Mesendoderm (in vitro differentiated cells): ENCODE data around the gene DIP2A.

Source experiments
- DNase-seq: peaks from one replicate; pipeline ENCODE4 v3.0.0; 2013
- H2AK5ac ChIP-seq: 2 replicates; pipeline ENCODE4 v1.6.1; 2013; ENCODE audit warnings: low read length, inconsistent platforms
- H2BK120ac ChIP-seq: 2 replicates; pipeline ENCODE4 v1.6.1; 2013; ENCODE audit warnings: low read depth, mild to moderate bottlenecking, low read length, moderate library complexity, mixed read lengths
- H2BK15ac ChIP-seq: replicated peaks from 2 replicates; pipeline ENCODE4 v1.6.1; 2013; ENCODE audit warnings: low read depth, mild to moderate bottlenecking, moderate library complexity
- H2BK5ac ChIP-seq: 2 replicates; pipeline ENCODE4 v1.6.1; 2013; ENCODE audit warnings: low read length, inconsistent platforms
- H3K18ac ChIP-seq: 2 replicates; pipeline ENCODE4 v1.6.1; 2013; ENCODE audit warnings: mild to moderate bottlenecking, low read length, mixed read lengths
- H3K23ac ChIP-seq: one replicate; pipeline ENCODE4 v1.6.1; 2013; ENCODE audit warnings: low read length
- H3K27ac ChIP-seq: 2 replicates; pipeline ENCODE4 v1.5.1; 2013; ENCODE audit warnings: low read depth, mild to moderate bottlenecking, inconsistent platforms, low read length, moderate library complexity
- H3K27me3 ChIP-seq: 2 replicates; pipeline ENCODE4 v1.6.1; 2013; ENCODE audit warnings: low read length, control low read depth, mild to moderate bottlenecking, inconsistent platforms; ENCODE audit not compliant: insufficient read depth, poor library complexity
- H3K36me3 ChIP-seq: 2 replicates; pipeline ENCODE4 v1.6.1; 2013; ENCODE audit warnings: low read length, inconsistent platforms; ENCODE audit not compliant: control insufficient read depth, insufficient read depth
- H3K4ac ChIP-seq: one replicate; pipeline ENCODE4 v1.6.1; 2013; ENCODE audit warnings: low read depth, mild to moderate bottlenecking, low read length, moderate library complexity
- H3K4me1 ChIP-seq: 2 replicates; pipeline ENCODE4 v1.6.1; 2013; ENCODE audit warnings: low read depth, low read length, inconsistent platforms; ENCODE audit not compliant: control insufficient read depth
- H3K4me2 ChIP-seq: 2 replicates; pipeline ENCODE4 v1.6.1; 2013; ENCODE audit warnings: low read length
- H3K4me3 ChIP-seq: 2 replicates; pipeline ENCODE4 v1.5.1; 2013; ENCODE audit warnings: mild to moderate bottlenecking, low read length
- H3K56ac ChIP-seq: one replicate; pipeline ENCODE4 v1.6.1; 2013; ENCODE audit warnings: low read length
- H3K79me1 ChIP-seq: 2 replicates; pipeline ENCODE4 v1.6.1; 2013; ENCODE audit warnings: low read length, inconsistent platforms
- H3K79me2 ChIP-seq: 2 replicates; pipeline ENCODE4 v1.6.1; 2013; ENCODE audit warnings: mild to moderate bottlenecking, low read length; ENCODE audit not compliant: control insufficient read depth, insufficient read depth
- H3K9ac ChIP-seq: 2 replicates; pipeline ENCODE4 v1.6.1; 2013; ENCODE audit warnings: low read length, inconsistent platforms
- H4K5ac ChIP-seq: one replicate; pipeline ENCODE4 v1.6.1; 2013; ENCODE audit warnings: low read length
- H4K8ac ChIP-seq: one replicate; pipeline ENCODE4 v1.6.1; 2013; ENCODE audit warnings: low read depth, mild to moderate bottlenecking, control low read depth, low read length, moderate library complexity
- WGBS: extraction: QIAGEN DNeasy Blood & Tissue Kit; methylation state at CpG from one replicate; pipeline ENCODE4 v1.1.7; 2013; ENCODE audit warnings: low lambda C conversion rate, missing lambda C conversion rate; ENCODE audit not compliant: insufficient coverage; ENCODE audit errors: extremely low coverage; 5-methylcytosine and 5-hydroxymethylcytosine counted together

DIP2A gene

DNA sequence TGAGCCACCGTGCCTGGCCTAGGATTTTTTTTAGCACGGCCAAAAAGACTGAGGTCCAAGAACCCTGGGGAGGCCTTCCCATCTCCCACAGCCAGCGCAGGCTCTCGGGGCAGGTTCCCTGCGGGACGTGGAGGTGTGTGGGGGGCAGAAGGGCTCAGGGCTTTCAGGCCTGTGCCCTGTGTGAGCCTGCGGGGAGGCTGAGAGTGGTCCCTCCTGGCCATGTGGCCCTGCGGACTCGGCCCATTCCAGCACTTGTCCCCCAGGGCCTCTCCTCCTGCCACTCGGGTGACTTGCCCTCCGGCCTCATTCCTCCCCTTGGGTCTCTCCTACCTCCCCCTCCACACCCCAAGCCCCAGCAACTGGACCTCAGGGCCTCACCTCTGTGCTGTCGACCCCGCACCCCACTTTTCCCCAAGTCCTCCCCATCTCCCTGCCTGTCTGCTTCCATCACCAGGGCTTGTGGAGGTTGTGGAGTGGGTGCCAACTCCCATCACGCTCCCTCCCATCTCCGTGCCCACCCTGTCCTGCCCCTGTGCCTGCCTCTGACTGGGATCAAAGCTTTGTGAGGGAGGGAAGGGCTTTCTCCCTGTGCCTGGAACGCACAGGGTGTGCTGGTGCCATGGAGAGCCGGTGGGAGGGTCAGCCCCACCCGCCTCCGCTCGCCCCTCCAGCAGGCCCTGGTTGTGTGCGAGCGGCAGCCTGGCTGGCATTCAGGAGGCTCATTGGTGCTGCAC lies 32.2 kb upstream of the DIP2A start:
- Histone ChIP-seq H3K4me2 (no peak overlapping the region), H4K5ac (no peak overlapping the region), H3K23ac (no peak overlapping the region), H3K56ac (no peak overlapping the region), H3K4me1 (no peaks in the 10 kb centered on the region), H3K4ac (no peak overlapping the region), H3K79me1 (no peaks in the 10 kb centered on the region), H3K18ac (no peak overlapping the region), H3K79me2 (no peaks in the 10 kb centered on the region), H3K36me3 (peaks cover 3% of the 10 kb centered on the region), H4K8ac (no peak overlapping the region), H3K27ac (no peak overlapping the region), H2BK120ac (no peak overlapping the region), H3K27me3 (no peaks in the 10 kb centered on the region), H3K4me3 (no peak overlapping the region), H2BK15ac (no peak overlapping the region), H3K9ac (no peak overlapping the region), H2BK5ac (no peak overlapping the region), H2AK5ac (no peak overlapping the region)
- no peak for DNase-seq
- no CpG with 5 or more reads among the region's 22 CpGs for WGBS

DNA sequence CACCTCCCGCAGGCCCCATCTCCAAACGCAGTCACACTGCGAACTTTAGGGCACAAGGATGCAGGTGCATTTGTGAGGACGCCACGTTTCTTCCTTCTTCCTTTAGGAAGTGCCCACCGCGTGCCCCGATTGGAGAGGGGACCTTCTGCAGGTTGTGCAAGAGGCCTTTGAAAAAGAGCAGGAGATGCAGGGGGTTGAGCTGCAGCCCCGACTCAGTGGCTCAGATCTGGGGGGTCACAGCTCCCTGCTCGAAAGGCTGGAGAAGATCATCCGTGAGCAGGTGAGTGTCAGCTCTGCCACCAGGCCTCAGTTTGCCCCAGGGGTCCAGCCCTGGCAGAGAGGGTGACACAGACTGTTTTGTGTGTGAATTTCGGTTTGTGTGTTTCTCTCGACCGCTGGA lies 31.2 kb upstream of the DIP2A start:
- Histone ChIP-seq H3K27ac (no peak overlapping the region), H4K8ac (no peak overlapping the region), H3K27me3 (no peaks in the 10 kb centered on the region), H3K56ac (no peak overlapping the region), H2BK15ac (no peak overlapping the region), H3K4me2 (no peak overlapping the region), H3K9ac (no peak overlapping the region), H3K36me3 (peaks cover 6% of the 10 kb centered on the region), H3K23ac (no peak overlapping the region), H3K4ac (no peak overlapping the region), H2BK5ac (no peak overlapping the region), H3K79me2 (no peaks in the 10 kb centered on the region), H2BK120ac (no peak overlapping the region), H3K4me1 (no peaks in the 10 kb centered on the region), H3K18ac (no peak overlapping the region), H4K5ac (no peak overlapping the region), H2AK5ac (no peak overlapping the region), H3K4me3 (no peak overlapping the region), H3K79me1 (no peaks in the 10 kb centered on the region)
- WGBS = no CpG with 5 or more reads among the region's 14 CpGs
- no peak for DNase-seq

DNA sequence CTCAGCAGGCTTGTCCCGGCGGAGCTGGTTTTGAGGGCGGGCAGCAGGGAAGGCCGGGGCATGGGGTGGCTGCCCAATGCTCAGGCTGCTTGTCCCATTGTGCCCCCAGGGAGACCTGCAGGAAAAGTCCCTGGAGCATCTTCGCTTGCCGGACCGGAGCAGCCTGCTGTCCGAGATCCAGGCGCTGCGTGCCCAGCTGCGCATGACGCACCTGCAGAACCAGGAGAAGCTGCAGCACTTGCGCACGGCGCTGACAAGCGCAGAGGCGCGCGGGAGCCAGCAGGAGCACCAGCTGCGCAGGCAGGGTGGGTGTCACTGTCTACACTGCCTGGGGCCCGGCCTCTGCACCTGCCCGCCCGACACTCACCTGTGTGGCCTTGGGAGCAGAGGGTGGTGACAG lies 30.4 kb upstream of the DIP2A start:
- Histone ChIP-seq H2AK5ac (no peak overlapping the region), H3K18ac (no peak overlapping the region), H3K9ac (no peak overlapping the region), H3K4me2 (no peak overlapping the region), H3K27ac (no peak overlapping the region), H3K23ac (no peak overlapping the region), H2BK15ac (no peak overlapping the region), H3K79me1 (no peaks in the 10 kb centered on the region), H3K56ac (no peak overlapping the region), H2BK5ac (no peak overlapping the region), H4K8ac (no peak overlapping the region), H4K5ac (no peak overlapping the region), H3K4ac (no peak overlapping the region), H2BK120ac (no peak overlapping the region), H3K4me1 (no peaks in the 10 kb centered on the region), H3K79me2 (no peaks in the 10 kb centered on the region), H3K4me3 (no peak overlapping the region), H3K36me3 (peaks cover 6% of the 10 kb centered on the region), H3K27me3 (no peaks in the 10 kb centered on the region)
- no CpG with 5 or more reads among the region's 23 CpGs for WGBS
- no peak for DNase-seq

DNA sequence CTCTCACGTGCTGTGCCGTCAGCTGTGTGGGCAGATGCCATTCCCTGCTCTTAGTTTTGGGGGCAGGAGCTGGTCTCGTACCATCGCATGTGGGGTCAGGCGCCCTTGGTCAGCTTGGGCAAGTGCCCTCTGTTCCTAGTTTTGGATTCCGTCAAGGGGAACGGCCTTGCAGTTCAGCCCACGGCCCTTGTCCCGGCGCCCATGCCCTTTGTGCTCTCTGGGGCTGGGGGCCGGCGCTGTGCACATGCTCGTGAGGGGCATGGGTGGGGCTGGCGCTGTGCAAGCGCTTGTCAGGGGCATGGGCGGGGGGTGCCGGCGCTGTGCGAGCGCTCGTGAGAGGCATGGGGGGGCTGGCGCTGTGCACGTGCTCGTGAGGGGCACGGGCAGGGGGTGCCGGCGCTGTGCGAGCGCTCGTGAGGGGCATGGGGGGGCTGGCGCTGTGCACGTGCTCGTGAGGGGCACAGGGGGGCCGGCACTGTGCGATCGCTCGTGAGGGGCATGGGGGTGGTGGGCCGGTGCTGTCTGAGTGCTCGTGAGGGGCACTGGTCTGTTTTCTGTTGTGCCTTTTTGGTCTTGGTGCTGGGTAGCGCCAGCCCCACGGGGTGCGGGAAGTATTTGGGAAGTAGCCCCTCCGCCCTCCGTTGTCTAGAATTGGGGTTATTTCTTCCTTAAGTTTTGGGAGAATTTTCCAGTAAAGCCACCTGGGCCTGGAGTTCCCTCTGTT lies 29.5 kb upstream of the DIP2A start:
- WGBS = no CpG with 5 or more reads among the region's 44 CpGs
- Histone ChIP-seq H3K9ac (no peak overlapping the region), H3K18ac (no peak overlapping the region)

DNA sequence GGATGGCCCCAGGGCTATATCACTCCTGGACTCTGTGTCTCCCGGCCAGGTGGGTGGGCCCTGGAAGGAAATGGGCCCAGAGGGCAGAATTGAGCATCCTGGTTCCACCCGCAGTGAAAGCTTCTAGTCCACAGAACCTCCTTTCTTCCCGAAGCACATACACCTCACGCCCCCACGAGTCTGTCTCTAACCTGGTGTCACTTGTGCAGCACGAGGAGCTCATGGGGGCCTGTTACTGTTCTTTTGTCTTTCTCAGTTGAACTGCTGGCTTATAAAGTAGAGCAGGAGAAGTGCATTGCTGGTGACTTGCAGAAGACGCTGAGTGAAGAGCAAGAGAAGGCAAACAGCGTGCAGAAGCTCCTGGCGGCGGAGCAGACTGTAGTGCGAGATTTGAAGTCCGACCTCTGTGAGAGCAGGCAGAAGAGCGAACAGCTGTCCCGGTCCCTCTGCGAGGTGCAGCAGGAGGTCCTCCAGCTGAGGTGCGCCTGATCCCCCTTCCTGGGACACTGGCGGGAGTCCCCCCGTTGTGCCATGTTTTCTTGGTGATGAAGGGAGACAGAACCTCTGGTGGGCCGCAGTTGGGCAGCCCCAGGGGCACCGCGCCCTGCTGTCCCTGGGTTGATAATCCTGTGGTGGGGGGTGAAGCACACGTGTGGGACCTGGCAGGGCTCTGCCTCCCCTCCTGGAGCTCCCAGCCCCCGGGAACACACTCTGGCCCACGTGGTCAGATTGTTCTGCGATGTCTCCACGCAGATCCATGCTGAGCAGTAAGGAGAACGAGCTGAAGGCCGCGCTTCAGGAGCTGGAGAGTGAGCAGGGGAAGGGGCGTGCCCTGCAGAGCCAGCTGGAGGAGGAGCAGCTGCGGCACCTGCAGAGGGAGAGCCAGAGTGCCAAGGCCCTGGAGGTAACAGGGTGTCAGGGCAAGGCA lies 28.7 kb upstream of the DIP2A start:
- Histone ChIP-seq H2AK5ac (no peak overlapping the region), H3K79me1 (peaks cover 1% of the 10 kb centered on the region), H3K4me3 (no peak overlapping the region), H2BK5ac (no peak overlapping the region), H3K56ac (no peak overlapping the region), H3K9ac (no peak overlapping the region), H3K23ac (no peak overlapping the region), H3K79me2 (no peaks in the 10 kb centered on the region), H2BK120ac (no peak overlapping the region), H3K4ac (no peak overlapping the region), H2BK15ac (no peak overlapping the region), H3K27ac (no peak overlapping the region), H4K5ac (no peak overlapping the region), H3K27me3 (no peaks in the 10 kb centered on the region), H3K36me3 (peaks cover 6% of the 10 kb centered on the region), H3K4me2 (no peak overlapping the region), H3K18ac (no peak overlapping the region), H3K4me1 (no peaks in the 10 kb centered on the region), H4K8ac (no peak overlapping the region)
- no CpG with 5 or more reads among the region's 31 CpGs for WGBS
- no peak for DNase-seq

More for the DNA sequence above, 29.5 kb upstream of the DIP2A start:
- Histone ChIP-seq H3K4me3 (no peak overlapping the region), H2BK5ac (no peak overlapping the region), H3K79me1 (no peaks in the 10 kb centered on the region), H3K4ac (no peak overlapping the region), H3K4me2 (no peak overlapping the region), H3K23ac (no peak overlapping the region), H3K27ac (no peak overlapping the region), H3K79me2 (no peaks in the 10 kb centered on the region), H3K27me3 (no peaks in the 10 kb centered on the region), H4K5ac (no peak overlapping the region), H4K8ac (no peak overlapping the region), H3K56ac (no peak overlapping the region), H3K4me1 (no peaks in the 10 kb centered on the region), H2AK5ac (no peak overlapping the region), H3K36me3 (peaks cover 6% of the 10 kb centered on the region), H2BK15ac (no peak overlapping the region), H2BK120ac (no peak overlapping the region)
- no peak for DNase-seq
